Measurements from ENCODE around the gene FTSJ1.
"Not testable (repeated sequence)": the region's sequence is repeated elsewhere in the genome, so short reads cannot be mapped to it uniquely, and the experiment has no call there.

The FTSJ1 gene, protein sequence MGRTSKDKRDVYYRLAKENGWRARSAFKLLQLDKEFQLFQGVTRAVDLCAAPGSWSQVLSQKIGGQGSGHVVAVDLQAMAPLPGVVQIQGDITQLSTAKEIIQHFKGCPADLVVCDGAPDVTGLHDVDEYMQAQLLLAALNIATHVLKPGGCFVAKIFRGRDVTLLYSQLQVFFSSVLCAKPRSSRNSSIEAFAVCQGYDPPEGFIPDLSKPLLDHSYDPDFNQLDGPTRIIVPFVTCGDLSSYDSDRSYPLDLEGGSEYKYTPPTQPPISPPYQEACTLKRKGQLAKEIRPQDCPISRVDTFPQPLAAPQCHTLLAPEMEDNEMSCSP

DNA sequence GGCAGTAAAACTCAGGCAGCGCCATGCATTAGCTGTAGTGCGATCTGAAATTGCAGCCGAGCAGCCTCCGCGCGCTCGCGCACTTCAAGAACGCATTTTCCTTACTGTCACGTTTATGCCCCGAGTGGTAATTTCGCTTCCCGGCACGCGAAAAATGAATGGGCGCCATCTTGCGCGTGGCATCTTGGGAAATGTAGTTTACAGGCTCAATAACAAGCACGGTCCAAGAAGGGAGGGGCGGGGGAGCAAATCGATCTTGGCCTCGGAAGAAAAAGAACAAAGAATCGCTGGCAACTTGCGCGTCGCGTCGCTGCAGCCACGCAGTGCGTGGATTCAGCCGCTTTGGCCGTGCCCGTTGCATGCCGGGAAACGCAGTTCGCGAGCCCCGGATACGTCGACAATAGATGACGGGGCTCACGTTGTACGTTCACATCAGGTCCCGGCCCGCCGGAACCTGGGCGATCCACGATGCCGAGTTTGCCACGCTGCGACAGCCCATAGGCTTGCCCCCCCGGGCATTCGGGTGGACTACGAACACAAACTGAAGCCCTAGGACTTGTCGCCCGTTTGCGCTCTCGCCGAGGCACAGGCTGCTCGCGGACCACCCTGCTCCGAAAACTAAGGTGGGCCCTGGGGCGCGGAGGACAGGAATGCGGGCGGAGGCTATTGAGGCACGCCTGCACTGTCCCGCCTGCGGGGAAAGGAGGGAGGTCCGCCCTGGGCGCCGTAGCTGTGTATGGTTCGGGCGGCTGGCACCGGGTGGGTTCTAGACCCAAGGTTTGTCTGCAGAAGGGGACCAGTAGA is at the start of gene FTSJ1:
TSS of gene FTSJ1 (plus strand) at position 426 of the 804 bp plus-strand sequence. CDS start 1,849 bp downstream, outside the sequence.
- peak; percentile 41 to 57 (median 48) for DNase-seq (ENCODE audit: low read depth in 2 of 3, low spot score in 2 of 3)

DNA sequence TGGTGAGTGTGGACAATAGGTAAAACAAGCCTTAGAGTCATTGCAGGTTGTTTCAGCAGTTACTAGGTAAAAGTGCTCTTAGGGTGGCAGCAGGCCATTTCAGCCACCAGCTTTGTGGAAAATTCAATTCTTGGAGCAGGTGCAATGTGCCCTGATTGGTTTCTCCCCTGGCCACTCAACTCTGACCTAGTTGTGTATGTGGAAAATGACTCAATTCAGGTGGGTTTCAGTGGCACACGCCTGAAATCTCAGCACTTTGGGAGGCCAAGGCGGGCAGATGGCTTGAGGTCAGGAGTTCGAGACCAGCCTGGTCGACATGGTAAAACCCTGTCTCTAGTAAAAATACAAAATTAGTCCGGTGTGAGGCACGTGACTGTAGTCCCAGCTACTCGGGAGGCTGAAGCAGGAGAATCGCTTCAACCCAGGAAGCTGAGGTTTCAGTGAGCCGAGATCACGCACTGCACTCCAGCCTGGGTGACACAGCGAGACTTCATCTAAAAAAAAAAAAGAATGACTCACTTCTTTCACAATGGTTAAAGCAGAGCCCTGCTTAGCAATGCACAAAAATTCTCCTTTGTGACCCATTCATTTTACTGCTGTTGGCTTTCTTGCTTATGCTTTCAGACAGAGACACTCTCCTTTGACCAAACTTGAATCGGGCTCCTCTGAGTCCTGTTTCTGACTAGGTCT is 48.8 kb upstream of the FTSJ1 start:
- not testable (repeated sequence) for DNase-seq (ENCODE audit: low read depth in 2 of 3, low spot score in 2 of 3)

DNA sequence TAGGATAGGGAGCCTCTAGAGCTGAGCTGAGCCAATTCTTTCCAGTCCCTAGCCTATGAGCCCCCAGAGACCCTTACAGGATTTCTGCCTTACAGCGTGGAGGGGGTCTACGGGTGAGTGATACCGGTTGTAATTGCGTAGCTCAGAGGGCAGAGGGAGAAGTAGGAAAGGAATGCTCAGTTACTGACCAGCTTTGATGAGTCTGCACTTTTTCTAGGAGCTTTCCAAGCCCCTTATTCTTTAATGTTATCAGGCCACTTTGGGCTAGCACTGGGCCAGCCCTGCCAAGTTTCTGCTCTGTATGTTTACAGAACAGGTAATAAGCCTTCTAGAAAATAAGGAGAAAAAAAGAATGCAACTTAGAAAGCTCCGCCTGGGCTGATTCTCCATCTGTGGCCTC is 46.4 kb upstream of the FTSJ1 start:
- not testable (repeated sequence) for DNase-seq (ENCODE audit: low read depth in 2 of 3, low spot score in 2 of 3)

DNA sequence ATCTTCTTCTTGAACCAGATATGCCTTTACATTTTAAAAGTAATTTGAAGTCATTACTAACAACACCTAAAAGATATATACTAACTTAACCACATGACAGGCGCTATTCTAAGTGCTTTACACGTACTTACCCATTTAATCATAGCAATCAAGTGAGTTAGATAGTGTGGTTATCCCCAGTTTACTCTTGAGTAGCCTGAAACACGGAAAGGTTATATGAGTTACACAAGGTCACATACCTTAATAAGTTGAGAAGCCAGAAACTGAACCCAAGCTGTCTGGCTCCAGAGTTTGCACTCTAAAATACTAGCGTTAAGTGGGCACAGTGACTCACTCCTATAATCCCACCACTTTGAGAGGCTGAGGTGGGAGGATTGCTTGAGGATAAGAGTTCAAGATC is 45.8 kb upstream of the FTSJ1 start:
- not testable (repeated sequence) for DNase-seq (ENCODE audit: low read depth in 2 of 3, low spot score in 2 of 3)

DNA sequence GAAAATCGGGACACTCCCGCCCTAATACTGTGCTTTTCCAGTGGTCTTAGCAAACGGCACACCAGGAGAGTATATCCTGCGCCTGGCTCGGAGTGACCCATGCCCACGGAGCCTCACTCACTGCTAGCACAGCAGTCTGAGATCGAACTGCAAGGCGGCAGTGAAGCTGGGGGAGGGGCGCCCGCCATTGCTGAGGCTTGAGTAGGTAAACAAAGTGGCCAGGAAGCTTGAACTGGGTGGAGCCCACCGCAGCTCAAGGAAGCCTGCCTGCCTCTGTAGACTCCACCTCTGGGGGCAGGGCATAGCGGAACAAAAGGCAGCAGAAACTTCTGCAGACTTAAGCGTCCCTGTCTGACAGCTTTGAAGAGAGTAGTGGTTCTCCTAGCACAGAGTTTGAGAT is 42.3 kb upstream of the FTSJ1 start:
- not testable (repeated sequence) for DNase-seq (ENCODE audit: low read depth in 2 of 3, low spot score in 2 of 3)

DNA sequence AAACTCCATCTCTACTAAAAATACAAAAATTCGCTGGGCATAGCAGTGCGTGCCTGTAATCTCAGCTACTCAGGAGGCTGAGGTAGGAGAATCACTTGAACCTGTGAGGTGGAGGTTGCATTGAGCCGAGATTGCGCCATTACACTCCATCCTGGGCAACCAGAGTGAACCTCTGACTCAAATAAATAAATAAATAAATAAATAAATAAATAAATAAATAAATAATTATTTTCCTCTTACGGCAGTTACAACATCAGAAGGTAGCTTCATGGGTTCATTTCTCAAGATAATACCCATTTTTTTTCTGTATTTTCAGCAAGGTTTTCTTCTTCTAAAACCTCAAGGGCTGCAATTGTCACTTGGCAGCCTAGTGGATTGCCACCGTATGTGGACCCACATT is 28.8 kb upstream of the FTSJ1 start:
- DNase-seq (ENCODE audit: low read depth in 2 of 3, low spot score in 2 of 3): not testable (repeated sequence)

DNA sequence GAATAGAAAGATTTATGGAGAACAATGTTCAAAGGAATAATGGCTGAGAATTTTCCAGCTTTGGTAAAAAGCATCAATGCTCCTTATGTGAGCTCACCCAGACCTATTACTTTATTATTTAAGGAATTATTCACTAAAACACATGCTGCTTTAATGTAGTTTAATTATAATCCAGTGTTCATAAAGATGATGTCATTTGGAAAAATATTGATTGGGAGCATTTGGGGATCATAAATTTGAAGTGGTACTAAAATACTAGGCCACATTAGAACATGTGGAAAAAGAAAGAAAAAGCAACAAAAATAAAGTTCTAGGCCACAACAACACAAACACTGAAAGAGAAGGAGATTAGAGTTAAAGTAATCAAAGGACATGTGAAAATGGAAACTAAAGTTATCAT is 25.9 kb upstream of the FTSJ1 start:
- no peak for DNase-seq (ENCODE audit: low read depth in 2 of 3, low spot score in 2 of 3)

DNA sequence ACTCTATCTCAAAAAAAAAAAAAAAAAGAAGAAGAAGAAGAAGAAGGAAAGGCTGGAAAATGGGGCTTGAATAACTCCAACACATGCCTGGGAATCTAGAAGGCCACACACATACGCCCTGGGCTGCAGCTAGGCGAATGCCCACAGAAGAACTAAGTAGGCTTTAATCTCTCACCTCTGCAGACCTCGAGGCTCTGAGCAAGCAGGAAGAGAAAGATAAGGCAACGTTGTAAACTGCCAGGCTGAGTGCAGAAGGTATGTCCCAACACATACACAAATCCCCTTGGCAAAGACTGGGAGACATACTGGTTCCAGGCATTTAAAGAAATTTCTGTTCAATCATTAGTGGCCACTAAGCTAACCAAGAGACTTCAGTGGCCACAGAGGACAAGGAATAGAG is 24.3 kb upstream of the FTSJ1 start:
- no peak for DNase-seq (ENCODE audit: low read depth in 2 of 3, low spot score in 2 of 3)

DNA sequence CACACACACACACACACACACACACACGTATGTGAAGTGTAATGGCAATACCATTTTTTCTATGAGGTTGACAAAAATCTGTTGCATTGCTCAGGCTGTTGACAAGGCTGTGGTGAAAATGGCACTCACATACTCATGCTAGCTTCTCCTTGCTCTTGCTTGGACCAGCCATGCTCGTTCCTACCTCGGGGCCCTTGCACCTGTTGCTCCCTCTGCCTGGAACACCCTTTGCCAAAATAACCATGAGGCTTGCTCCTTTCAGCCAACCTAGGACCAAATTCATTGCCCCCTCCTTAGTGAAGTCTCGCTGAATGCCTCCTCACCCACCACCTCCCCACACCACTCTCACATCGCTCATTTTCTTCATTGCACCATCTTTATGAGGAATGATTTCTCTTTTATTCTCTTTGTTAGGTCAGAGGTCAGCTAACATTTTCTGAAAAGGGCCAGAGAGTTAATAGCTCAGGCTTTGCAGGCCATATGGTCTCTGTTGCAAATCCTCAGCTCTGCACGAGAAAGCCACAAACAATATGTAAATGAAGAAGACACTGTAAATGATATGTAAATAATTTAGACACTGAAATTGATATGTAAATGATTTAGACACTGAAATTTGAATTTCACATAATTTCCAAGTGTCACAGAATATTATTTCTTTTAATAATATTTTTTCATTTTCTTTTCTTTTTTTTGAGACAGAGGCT is 19.2 kb upstream of the FTSJ1 start:
- no peak for DNase-seq (ENCODE audit: low read depth in 2 of 3, low spot score in 2 of 3)

DNA sequence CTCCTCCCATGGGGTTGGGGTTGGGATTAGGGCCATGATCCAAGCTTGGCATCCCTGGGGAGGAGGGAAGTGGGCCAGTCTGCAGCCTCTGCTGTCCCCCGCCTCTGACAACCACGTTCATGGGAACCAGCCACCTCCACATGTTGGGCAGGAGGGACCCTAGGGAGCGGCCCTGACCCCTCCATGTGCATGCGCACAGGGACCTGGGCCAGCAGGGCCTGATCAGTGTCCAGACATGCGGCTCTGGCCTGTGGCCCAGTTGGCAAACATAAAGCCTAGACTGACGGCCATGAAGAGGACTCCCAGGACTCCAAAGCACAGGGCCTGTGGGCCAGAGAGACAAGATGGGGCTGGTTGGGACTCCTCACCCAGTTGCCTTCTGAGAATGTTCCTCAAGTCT is 17.3 kb upstream of the FTSJ1 start:
- DNase-seq (ENCODE audit: low read depth in 2 of 3, low spot score in 2 of 3): no peak

DNA sequence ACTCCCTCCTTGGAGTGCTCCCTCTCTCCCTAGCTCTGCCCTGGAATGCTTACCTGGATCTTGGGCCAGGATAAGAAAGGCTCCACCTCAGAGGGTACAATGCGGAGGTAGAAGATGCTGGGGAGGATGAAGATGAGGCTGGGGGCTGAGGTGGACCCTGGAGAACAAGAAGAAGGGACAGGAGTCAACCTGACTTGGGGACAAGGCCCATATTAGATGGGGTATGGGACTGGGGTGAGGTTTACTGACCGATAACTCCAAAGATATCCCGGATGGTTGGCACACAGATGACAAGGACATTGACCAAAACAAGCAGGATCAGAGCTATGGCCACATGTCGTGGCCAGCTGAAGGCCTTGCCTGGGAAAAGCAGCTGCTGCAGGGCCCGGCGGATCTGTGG is 16.5 kb upstream of the FTSJ1 start:
- no peak for DNase-seq (ENCODE audit: low read depth in 2 of 3, low spot score in 2 of 3)

DNA sequence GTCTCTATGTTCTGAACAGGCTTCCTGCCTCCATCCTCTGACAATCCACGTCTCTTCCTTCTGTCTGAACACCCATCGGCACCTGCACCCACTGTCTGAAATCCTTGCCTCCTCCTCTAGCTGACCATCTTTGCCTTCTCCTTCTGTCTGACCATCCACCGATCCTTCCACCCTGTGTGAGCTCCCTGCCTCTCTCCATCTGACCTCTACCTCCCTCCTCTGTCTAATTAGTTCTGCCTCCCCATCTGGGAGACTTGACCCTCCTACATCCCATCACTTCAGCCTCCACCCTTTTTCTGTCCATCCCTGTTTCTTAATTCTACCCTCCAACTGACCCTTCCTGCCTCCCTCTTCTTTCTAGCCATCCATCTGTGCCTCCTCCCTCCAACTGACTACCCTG is 16.0 kb upstream of the FTSJ1 start:
- DNase-seq (ENCODE audit: low read depth in 2 of 3, low spot score in 2 of 3): no peak

DNA sequence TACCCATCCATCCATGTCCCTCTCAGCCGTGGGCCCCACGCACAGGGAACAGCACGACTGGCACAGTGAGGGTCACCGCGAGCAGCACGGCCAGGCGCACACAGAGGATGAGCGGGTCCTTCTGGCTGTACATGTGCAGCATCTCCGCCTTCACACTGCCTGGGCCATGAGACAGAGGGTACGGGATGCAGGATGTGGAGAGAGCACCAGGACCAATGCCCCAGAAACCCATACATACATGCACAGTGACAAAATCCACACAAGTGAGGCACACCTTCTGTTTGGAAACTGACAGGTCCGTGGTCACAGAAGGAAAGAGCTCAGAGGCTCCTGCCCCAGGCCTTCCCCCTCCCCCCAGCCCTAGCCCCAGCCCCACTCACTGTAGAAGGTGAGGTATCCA is 15.4 kb upstream of the FTSJ1 start:
- no peak for DNase-seq (ENCODE audit: low read depth in 2 of 3, low spot score in 2 of 3)

DNA sequence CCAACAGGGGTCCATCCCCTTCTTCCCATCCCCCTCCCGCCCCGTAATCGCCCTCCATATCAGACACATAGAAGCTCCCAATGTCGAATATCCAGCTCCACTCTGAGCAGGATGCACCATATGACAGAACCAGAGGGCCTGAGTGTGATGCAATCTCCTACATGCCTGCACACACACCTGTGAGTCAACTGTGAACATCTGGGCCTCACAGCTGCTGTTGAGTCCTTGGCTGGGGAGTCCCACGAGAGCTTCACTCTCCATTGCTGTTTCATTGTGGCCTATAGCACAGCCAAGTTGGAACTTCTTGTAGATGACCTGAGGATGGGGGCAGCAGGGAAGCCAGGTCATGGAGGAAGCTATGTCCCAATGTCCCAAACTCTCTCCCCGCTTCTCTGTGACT is 14.2 kb upstream of the FTSJ1 start:
- no peak for DNase-seq (ENCODE audit: low read depth in 2 of 3, low spot score in 2 of 3)

DNA sequence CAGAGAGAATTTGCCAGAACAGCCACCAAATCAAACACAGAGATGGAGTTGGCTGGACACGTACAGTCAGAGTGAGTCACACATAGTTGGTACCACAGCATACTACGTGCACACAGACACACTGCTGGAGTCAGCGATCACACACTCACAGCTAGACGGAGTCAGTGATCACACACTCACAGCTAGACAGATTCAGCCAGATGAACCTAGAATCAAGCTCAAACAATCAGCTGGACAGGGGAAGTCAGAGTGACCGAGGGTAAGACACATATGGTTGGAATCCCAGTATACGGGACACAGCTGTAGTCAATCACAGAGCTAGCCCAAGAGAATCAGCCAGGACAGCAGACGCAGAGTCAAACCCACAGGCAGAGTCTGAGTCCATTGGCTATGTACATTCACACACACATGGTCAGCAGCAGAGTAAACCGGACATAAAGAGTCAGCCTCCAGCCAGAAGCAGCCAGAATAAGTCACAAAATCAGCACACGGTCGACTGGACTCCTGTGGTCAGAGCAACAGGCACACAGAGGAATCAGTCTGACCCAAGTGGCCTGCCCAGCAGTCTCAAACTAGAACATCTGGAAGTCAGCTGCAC is 10.6 kb upstream of the FTSJ1 start:
- DNase-seq (ENCODE audit: low read depth in 2 of 3, low spot score in 2 of 3): no peak

DNA sequence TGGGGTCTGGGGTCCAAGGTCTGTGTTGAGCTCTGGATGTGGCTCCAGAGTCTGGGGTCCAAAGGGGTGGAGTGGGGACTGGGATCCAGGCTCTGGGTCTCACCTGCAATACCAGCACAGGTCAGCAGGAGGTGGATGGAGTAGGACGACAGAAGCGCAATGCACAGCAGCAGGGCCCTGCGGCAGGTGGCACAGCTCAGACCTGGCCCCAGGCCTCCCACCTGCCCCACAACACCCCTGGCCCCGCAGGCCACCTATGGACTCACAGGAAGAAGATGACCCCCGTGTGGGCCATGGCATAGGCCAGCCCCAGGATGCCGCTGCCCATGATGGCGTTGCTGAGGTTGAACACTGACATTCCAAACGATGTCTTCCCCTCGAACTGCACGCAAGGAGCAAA is 9.3 kb upstream of the FTSJ1 start:
- no peak for DNase-seq (ENCODE audit: low read depth in 2 of 3, low spot score in 2 of 3)

DNA sequence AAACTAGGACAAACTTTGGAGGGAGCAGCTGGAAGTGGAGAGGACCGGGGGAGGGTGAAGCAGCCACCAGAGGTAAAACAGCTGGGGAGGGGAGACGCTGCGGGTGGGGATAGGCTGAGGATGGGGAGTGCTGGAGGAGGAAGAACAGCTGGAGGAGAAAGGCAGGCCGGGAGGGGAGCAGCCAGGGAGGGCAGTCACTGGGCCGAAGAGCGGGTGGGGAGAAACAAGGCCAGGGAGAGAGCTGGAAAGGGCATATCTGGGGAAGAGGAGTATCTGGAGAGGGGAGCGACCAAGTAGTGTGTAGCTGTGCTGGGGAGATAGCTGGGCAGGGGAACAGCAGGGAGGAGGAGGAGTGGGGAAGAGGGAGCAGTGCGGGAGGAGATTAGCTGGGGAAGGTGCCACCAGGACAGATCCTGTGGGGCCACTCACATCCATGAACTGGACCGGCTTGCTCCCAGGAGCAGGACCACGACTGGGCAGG is 8.7 kb upstream of the FTSJ1 start:
- DNase-seq (ENCODE audit: low read depth in 2 of 3, low spot score in 2 of 3): no peak

DNA sequence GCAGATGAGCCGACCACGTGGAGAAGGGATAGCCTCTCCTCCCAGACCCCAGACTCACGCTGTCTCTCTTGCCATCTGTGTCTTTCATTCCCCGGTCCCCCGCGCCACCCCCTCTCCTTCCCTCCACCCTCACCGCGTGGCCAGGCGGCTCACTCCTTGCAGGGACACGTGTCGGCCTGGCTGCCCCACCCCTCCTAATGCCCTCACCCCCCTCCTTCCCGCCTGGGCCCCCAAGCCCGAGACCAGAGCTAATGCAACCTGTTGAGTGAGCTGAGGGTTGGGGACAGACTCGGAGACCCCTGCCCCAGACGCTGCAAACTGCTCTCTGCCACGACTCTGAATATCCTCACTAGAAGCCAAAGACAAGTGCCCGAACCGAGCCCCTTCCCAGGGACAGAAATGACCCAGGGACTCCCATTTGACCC is 7.7 kb upstream of the FTSJ1 start:
- DNase-seq (ENCODE audit: low read depth in 2 of 3, low spot score in 2 of 3): no peak

DNA sequence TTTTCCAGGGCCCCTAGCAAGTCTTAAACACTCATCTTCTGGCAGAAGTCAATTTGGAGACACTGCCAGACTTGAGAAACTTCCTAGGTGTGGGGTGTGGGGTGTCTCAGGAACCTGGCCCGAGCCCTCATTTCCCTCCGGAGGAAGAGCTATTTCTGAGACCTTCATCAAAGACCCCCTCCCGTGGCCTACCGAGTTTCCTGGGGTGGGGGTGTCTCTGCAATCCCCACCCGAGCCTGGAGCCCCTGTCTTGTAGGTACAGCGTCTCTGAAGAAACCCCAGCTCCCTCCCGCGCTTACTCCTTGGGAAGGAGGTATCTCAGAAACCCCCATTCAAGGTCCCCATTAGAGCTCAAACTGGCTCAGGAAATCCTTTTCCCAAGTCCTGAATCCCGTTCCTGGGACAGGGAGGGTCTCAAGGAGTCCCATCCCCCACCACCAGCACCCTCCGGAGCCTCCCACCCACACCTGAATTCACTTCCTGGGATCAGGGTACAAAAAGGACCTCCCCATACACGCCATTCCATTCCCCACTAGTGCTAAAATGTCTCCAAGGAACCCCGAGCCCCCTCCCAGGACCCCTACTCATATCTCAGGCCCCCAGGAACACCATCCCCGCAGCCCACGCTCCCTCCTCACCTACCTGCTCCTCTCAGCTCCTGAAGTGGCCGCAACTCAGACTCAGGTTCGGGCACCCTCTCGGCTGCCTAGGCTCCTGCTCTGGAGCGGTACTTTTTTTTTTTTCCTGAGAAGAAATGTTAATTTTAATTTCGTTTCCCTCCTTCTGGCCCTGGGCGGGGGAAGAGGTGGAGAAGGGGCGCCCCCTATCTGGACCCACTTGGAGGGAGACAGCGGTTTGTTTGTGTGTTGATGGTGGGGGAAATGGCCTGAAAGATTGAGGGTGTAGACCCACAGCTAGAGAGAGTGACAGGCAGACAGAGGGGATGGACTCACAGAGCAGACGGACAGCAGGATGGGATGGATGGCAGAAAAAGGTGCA is 7.0 kb upstream of the FTSJ1 start:
- no peak for DNase-seq (ENCODE audit: low read depth in 2 of 3, low spot score in 2 of 3)
